OCI-LY1 (cell line): Measurements from ENCODE around the gene CIDEB.

ENCODE experiments used
- EZH2 ChIP-seq: fragments of 200-600 bp; sonication (generic), shearing (Covaris generic); IDR thresholded peaks from 2 replicates; pipeline ENCODE4 v1.8.0; 2017; ENCODE audit warnings: borderline replicate concordance, mixed run types, mild to moderate bottlenecking, antibody characterized with exemption, low read length, moderate library complexity, mixed read lengths
- TF ChIP-seq, protein P1 (sequence below): fragments of 200-600 bp; sonication (generic), shearing (Covaris generic); IDR thresholded peaks from 2 replicates; pipeline ENCODE4 v1.5.1; 2017; ENCODE audit warnings: mild to moderate bottlenecking, antibody characterized with exemption, low read length, moderate library complexity, mixed read lengths

DNA sequence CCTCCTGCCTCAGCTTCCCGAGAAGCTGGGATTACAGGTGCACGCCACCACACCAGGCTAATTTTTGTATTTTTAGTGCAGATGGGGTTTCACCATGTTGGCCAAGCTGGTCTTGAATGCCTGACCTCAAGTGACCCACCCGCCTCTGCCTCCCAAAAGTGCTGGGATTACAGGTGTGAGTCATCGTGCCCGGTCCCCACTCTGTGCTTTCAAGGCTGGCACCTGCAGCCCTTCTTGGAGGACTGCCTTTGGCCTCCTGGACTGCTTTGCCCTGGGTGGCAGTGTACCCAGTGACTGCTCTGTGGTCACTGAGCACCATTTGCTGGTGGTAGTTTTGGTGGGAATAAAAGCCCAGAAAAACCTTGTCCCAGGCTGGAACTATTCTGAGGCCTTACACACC is 20.8 kb downstream of the CIDEB start:
- no peak for TF ChIP-seq EZH2
- TF ChIP-seq, protein P1, sequence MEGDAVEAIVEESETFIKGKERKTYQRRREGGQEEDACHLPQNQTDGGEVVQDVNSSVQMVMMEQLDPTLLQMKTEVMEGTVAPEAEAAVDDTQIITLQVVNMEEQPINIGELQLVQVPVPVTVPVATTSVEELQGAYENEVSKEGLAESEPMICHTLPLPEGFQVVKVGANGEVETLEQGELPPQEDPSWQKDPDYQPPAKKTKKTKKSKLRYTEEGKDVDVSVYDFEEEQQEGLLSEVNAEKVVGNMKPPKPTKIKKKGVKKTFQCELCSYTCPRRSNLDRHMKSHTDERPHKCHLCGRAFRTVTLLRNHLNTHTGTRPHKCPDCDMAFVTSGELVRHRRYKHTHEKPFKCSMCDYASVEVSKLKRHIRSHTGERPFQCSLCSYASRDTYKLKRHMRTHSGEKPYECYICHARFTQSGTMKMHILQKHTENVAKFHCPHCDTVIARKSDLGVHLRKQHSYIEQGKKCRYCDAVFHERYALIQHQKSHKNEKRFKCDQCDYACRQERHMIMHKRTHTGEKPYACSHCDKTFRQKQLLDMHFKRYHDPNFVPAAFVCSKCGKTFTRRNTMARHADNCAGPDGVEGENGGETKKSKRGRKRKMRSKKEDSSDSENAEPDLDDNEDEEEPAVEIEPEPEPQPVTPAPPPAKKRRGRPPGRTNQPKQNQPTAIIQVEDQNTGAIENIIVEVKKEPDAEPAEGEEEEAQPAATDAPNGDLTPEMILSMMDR = no peak
